ENCODE data around the gene SLAMF6.

- TF ChIP-seq CTCF (IDR thresholded peaks at IDR 0.05; ENCODE audit: poor library complexity): no peak
- TF ChIP-seq EZH2phosphoT487 (IDR thresholded peaks at IDR 0.05; ENCODE audit: low read depth, severe bottlenecking, unreplicated experiment): no peak
These were observed 84.1 kb downstream of the SLAMF6 start for GRCh38 chr1:160438935-160439334.

Data from hepatocyte (in vitro differentiated cells).